HG03520 (cell line): ENCODE results near the gene MAML3.

Experiments used
- ATAC-seq: cut with Tn5 transposase; IDR thresholded peaks from one replicate; pipeline ENCODE4 v1.9.1; 2021; ENCODE audit warnings: mild to moderate bottlenecking, moderate library complexity; ENCODE audit not compliant: unreplicated experiment

The MAML3 gene

DNA sequence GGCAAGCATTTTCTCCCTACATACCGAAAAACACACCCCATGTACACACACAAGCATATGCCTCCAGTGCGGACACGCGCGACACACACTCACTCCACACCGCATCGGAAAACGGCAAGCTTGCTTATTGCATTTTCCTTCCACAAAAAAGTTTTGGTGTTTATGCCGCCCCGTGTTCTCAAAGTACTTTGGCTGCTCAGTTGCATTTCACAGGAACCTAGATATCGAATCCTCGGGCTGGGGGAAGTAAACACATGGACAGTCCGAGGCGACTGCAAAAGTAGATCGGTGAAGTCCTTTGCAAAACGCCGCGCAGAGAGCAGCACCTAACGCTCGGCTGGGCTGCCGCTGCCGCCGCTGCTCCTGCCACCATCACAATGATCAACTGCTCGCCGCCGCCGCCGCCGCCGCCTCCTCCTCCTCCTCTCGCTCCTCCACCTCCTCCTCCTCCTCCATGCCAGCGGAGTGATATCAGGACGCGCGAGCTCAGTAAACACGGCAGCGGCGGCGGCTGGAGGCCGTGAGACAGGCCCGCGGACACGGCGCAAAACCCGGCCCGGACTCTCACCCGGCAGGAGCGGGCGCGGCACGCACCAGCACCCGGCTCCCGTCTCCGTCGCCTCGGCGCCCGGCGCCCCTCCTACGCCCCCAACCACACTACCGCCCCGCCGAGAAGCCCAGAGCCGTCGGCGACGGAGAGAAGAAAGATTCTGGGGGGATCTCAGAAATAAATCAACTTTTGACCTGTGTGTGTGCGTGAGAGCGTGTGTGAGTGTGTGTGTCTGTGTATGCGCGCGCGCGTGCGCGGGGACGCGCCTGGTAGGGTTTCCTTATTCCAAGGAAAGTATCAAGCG is at the start of gene MAML3:
Gene MAML3 (minus strand): TSS at position 467 of the 854 bp plus-strand sequence. CDS start 857 bp downstream, outside the sequence.
- ATAC-seq = peak; percentile 49

DNA sequence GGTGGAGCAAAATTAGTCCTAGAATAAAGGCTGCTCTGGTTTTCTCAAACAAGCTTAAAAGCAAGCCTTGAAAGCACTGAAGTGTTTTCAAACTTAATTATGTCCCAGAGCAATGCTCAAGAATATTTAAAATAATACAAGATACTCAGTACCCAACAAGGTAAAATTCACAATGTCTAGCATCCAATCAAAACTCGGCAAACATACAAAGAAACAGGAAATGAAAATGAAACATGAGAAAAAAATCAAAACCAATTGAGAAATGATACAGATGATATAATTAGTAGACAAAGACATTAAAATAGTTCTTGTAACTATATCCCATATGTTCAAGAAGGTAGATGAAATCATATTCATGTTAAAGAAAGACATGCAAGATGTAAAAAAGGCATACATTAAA is 45.0 kb upstream of the MAML3 start:
- no peak for ATAC-seq

DNA sequence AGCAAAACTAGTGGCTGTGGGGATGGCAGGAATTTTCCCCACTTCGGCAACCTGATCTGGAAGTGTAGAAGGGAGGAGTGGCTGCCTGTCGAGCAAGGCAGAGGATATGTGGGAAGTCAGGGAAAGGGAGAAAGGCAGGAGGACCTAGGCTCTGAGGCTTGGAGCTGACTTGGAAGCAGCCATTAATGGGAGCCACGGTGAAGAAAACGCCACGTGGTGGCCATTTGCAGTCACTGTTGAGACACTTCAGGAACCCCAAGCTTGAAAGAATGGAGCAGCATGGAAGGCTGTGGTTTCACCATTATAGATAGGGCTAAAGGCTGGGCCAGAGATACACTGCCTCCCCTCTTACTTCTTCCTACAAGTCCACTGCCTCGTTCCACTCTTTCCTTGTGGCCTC is 41.8 kb upstream of the MAML3 start:
- ATAC-seq = no peak

DNA sequence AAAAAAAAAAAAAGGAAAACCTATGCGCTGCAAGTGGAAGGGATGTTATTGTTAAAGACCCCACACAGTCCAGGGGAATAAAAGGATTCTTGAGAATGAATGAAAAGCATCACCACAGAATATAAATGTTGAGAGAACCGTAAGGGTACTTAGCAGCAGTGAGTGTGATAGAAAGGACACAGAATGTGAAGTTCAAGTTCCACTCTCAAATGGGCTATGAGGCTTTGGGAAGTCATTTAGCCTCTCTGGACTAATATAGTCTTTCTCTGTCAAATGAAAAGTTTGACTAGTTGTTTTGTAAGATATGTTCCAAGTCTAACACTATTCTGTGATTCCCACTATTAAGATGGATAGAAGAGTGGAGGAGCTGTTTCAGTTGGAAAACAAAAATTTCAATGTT is 35.8 kb upstream of the MAML3 start:
- no peak for ATAC-seq

DNA sequence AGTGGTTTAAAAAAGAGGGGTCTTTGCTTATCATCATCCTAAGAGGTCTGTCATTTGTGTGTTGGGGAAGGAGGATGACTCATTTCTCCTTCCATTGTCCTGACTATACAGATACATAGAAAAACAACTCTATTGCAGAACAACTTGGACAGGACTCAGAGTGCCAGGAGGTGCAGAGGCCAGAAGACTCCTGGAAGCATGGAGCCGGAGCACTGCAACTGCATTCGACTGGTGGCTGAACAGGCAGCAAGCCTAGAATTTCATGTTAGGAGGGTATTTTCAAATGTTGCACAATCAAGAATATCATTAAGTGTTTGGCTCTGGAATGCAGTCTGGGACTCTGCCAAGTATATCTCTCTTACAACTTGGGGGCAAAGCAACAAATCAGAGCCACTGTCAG is 35.0 kb upstream of the MAML3 start:
- ATAC-seq = no peak

DNA sequence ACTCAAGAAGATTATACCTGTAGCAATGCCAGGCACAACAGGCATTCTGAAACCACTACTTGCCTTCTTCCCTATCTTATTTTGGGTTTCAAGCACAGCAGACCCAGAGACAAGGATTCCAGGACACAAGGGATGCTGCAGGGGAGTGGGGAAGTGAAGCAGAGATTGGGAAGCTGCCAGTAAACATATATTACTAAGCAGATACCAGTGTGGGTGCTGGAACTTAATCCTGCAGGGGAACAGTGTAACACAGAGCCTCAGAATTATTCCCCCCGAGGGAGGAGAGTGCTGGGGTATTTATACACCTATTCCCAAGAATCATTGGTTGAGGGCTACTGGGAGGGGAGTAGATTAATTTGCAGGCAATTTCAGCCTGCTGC is 33.3 kb upstream of the MAML3 start:
- ATAC-seq = no peak

DNA sequence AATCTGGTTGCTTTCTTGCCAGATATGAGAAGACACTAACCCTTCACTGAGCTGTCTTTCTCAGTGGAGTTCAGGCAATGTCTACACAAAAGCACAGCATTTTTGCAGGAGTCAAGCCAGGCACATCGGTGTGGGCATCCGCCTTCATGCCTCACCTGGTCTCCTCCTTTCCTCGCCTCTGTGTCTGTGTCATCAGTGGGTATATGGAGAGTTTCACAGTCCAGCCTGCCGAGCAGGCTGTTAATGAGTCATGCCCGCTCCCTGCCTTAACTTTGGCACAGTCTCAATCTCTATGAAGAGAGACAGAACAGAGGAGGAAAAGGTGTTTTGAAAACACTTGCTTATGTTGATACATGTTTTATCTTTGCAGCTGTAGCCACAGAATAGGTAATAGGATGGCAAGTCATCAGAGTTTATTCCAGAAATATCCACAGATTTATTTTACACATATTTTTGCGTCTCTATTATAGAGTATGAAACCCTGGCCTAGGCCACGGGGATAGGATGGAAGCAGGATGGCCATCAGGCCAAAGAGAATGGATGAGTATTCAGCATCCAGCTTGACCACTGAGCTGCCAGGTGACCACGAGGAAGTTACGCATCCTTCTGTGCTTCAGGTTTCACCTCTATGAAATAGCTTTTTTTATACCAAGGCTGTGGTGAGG is 32.8 kb upstream of the MAML3 start:
- ATAC-seq = no peak

DNA sequence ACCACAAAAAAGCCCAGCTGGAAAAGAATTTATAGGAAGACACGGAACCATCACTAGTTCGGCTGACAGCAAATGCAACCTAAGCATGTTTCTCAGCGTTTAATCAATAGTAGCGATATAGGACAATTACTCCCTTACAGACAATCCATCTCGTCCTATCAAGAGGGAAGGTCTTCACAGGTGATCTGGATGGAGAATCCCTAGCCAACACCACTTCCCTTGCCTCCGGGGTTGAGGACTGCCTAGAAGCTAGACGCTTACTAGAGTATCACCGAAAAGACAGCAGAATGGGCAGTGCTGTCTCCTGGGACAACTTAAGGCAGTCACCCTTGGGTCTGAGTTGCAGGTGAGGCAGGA is 32.1 kb upstream of the MAML3 start:
- ATAC-seq = no peak

DNA sequence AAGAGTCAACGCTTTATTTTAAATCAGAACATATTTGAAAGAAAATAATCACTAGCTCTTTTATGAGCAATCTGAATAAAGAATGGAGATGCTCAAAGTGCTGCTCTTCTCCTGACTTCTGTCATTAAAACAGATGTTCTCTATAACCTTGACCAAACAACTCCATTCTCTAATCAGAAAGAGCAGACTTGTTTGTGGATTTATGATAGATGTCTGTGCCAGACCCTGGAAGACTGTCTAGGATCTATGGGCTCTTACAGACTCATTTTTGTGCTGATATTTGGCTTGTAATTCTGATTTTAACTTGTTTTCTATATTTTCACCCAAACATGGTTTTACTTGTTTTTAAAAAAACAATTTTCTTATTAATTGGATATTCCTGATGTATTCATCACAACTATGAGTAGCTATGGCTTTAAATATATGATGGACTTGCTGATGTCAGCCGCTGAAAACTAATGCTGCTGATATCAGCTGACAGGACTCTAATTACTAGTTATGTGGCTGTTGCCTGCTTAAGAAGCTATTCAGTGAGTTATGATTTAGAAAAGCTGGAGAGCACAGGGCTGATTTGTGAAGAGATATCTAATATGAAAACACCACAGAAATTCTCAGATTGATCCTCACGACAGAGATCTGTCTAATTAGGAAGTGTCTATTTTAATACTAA is 31.6 kb upstream of the MAML3 start:
- no peak for ATAC-seq

DNA sequence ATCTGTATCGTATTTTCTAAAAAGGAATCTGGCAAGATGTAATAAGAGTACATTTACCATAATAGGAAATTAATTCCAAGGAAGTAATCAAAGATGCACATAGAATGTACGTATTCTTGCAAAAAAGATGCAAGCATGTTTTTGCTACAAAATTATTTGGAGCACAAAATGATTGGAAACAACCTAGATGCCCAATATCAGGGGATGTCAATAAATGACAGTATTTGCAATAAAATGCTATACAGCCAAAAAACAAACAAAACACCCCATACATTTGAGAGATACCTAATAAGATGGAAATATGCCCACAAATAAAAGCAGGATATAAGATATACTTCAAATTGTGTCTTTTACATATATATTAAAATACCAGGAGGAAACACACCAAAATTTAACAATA is 29.3 kb upstream of the MAML3 start:
- no peak for ATAC-seq

DNA sequence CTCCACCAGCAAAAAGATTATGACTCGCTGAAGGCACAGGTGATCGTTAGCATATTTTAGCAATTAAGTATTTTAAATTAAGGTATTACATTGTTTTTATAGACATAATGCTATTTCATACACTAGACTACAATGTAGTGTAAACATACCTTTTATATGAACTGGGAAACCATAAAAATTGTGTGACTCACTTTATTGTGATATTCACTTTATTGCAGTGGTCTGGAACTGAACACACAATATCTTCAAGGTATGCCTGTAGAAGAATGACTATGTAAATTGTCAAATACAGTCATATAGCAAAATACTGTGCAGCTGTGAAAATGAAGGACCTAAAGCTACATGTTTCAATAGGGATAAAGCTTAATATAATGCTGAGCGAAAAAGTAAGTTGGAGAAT is 26.6 kb upstream of the MAML3 start:
- no peak for ATAC-seq

DNA sequence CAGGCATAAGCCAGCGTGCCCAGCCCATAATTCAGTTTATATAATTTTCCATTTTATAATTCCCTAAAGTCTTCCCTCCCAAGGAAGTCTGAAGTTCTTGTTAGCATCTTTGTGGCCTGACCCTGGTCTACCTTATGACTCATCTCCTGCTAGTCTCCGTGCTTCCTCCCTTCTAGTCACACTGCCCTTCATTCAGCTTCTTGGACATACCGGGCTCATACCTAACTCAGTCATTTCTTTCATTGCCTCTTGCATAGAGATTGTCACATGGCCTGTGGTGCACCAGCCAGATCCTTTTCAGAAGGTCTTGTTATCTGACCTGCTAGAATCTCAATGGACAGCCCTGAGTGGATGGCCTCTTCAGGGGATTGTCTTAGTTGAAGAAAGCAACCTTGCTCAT is 22.8 kb upstream of the MAML3 start:
- no peak for ATAC-seq

DNA sequence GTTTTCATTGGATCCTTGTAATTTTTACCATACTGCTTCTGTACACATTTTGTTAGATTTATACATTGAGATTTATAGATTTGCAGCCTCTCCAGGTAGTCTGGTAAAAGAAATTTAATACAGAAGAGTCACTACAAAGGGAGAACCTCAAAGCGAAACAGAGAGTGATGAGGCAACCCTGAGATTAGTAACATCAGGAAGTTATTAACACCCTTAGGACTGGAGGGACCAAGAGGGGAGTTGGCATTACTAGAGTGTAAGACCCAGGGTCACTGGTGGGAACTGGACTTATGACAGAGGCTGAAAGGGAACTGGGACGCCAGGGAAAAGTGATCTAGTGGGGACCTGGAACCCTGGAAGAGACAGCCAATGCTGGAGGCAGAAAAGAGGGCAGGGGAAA is 20.6 kb upstream of the MAML3 start:
- ATAC-seq = no peak

DNA sequence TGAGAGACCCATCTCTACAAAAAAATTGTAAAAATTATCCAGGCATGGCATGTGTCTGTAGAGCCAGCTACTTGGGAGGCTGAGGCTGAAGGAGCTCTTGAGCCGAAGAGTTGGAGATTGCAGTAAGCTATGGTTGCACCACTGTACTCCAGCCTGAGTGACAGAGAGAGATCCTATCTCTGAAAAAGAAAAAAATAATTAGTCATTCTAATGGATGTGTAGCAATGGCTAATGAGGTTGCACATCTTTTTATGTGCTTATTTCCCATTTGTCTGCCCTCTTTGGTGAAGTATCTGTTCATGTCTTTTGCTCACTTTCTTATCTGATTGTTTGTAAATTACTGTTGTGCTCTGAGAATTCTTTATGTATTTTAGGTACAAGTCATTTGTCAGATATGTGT is 19.0 kb upstream of the MAML3 start:
- ATAC-seq = no peak

DNA sequence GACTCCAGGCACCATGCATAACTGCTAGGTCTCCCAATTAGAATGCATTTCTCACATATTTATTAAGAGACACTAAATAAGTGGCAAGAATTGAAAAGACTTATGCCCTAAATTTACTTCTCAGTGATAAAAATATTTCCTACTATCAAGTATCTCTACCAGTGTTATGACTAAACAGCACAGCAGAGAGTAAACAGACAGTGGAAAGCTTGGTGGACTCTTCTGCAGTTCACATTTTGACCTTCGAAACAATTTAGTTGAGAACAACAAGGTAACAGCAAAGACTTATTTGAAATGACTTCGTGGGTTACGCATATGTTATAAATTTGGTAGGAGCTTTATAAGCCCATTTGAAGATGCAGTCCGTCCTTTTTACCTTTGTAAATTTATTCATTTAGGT is 16.3 kb upstream of the MAML3 start:
- ATAC-seq = no peak

DNA sequence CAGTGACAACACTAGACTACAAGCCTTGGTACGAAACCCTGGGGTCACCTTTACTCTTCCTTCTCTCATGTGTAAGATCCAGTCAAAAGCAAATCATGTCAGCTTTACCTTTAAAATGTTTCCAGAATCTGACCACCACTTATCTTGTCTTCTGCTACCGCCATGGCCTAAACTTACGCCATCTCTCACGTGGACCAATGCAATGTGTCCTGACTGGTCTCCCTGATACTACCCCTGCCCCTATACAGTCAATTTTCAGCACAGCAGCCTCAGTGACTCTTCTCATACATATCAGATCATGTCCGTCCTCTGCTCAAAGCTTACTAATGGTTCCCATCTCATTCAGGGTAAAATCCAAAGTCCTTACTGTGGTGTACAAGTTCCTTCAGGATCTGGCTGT is 15.0 kb upstream of the MAML3 start:
- ATAC-seq = no peak

DNA sequence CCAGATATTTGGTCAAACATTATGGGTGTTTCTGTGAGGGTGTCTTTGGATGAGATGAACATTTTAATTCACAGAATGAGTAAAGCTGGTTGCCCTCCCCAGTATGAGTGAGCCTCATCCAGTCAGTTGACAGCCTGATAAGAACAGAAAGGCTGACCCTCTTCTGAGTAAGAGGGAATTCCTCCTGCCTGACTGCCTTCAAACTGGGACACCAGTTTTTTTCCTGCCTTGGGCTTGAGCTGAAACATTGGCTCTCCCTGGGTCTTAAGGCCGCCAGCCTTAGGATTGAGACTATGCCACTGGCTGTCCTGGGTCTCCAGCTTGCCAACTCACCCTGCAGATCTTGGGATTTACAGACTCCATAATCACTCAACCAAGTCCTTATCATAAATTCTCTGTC is 14.5 kb upstream of the MAML3 start:
- ATAC-seq = no peak

DNA sequence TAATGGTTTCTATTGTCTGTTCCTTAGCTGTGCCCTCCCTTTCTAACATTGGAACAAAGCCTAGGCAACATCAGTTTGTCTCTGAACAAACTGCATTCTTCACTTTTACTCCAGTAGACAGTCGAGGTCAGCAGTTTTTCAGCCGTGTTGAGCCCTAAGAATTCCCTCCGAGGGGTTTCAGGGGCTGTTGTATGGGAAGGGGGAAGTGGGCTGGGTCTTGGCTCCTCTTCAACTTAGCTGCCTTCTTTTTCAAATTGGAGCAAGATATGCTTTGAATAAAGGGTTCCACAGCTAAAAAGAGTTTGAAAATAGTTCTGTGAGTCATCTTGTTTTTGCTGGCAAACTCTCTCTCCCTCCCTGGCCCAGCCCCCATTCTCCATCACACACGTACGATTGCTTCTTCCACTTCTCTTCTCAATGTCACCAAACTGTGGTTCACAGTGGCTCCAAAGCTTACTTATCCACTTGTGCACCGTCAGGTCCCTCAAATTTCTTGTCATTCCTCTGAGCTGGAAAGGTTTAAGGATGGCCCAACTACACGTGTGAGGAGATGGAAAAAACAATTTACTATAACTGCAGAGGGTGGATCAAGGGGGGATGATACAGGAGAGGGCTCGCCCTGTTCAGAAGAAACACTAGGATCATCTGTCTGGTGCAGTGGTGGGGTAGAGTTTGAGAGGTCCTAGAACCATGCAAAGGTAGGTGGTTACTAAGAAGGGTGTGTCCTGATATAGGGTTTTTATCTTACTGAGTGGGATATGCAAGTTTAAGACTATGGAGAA is 9.2 kb upstream of the MAML3 start:
- no peak for ATAC-seq

DNA sequence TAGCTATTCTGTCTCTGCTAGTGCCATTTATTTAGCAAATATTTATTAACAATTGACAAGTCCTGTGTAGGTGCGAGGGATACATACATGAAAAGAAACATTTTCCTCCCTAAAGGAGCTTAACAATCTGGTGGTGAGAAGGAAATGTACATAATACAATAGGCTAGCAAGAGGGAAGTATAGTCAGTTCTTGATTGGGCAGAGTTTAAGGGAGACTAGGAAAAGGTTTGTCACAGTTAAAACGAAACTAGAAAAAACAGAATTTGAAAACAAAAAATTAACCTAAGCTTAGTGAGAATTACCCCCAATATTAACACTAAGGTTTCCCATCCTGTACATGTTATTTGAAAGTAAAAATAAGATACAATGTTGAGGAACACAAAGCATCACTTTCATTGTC is 8.6 kb upstream of the MAML3 start:
- ATAC-seq = no peak

DNA sequence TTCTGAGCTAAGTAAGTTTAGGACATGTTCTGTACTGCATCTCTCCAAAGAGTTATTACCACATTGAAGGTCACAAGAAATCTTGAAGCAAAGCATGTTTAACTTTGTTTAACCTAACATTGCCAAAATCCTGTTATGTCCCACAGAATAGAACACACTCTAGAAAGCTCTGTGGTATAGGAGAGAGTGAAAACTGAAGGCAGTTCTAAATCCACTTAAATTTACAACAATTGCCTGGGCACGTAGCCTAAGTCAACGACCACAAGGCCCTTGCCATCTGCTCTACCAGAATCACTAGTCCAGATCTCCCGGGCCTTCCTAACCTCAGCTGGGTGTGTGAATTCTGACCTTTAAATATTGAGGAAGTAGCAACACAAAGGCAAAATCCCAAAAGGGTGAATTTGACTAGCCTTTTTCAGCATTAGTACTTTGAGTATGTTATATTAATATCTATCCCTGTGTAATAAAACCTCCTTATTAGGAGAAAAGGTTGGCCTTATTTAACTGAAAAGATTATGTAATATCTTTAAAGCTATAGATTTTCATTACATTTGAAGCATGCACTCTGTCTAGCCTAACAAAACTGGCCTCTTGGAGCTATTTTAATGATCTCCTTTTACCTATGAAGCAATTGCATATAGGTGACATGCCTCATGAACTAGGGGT is 4.5 kb upstream of the MAML3 start:
- ATAC-seq = no peak

DNA sequence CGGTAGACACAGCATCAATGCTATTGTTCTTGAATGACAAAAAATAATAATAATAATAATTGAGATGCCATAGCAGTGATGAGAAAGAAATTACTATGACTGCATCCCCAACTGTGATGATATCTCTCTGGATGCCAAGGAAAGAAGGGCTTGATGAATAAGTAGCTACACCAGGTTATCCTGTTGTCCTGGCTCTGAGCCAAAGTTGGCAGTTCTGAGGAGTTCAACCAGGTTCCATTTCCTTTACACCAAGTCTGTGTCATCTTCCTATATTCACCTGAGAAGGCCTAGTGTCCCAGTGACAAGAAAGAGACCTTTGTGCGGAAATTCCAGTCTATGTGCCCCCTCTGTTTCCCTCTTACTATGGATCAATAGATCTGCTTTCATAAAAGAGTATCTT is 3.4 kb upstream of the MAML3 start:
- ATAC-seq = no peak
